GM21723 (cell line): ENCODE results near the gene CTDSPL.

Experiments
- ATAC-seq: cut with Tn5 transposase; IDR thresholded peaks from one replicate; pipeline ENCODE4 v1.9.1; 2021; ENCODE audit warnings: mild to moderate bottlenecking, moderate library complexity; ENCODE audit not compliant: unreplicated experiment

CTDSPL gene

GRCh38 chr3:37910671-37911400, 49.2 kb downstream of the CTDSPL start:
- no peak for ATAC-seq

- ATAC-seq, result no peak
Measured at GRCh38 chr3:37912052-37912733, 50.5 kb downstream of the CTDSPL start.

- no peak for ATAC-seq
Measured at GRCh38 chr3:37913522-37913921, 51.8 kb downstream of the CTDSPL start.

- no peak for ATAC-seq
Measured at GRCh38 chr3:37916685-37917084, 55.0 kb downstream of the CTDSPL start.

- ATAC-seq, result no peak
Measured at GRCh38 chr3:37918627-37919026, 56.9 kb downstream of the CTDSPL start.

- no peak for ATAC-seq
Measured at GRCh38 chr3:37920156-37920699, 58.5 kb downstream of the CTDSPL start.

GRCh38 chr3:37921025-37921424, 59.3 kb downstream of the CTDSPL start:
- ATAC-seq, result no peak

GRCh38 chr3:37922721-37923568, 61.3 kb downstream of the CTDSPL start:
- no peak for ATAC-seq

- ATAC-seq, result no peak
Measured at GRCh38 chr3:37923569-37924040, 61.9 kb downstream of the CTDSPL start.

- ATAC-seq, result no peak
Measured at GRCh38 chr3:37924453-37924852, 62.8 kb downstream of the CTDSPL start.

- no peak for ATAC-seq
Measured at GRCh38 chr3:37925157-37925556, 63.5 kb downstream of the CTDSPL start.

- ATAC-seq, result no peak
Measured at GRCh38 chr3:37926611-37927010, 64.9 kb downstream of the CTDSPL start.

- no peak for ATAC-seq
Measured at GRCh38 chr3:37930495-37930894, 68.8 kb downstream of the CTDSPL start.

- ATAC-seq, result no peak
Measured at GRCh38 chr3:37932505-37932904, 70.8 kb downstream of the CTDSPL start.

- ATAC-seq, result no peak
Measured at GRCh38 chr3:37934631-37935289, 73.1 kb downstream of the CTDSPL start.

GRCh38 chr3:37935290-37935668, 73.6 kb downstream of the CTDSPL start:
- no peak for ATAC-seq

- ATAC-seq, result no peak
Measured at GRCh38 chr3:37935756-37936666, 74.3 kb downstream of the CTDSPL start.

- no peak for ATAC-seq
Measured at GRCh38 chr3:37937156-37937555, 75.5 kb downstream of the CTDSPL start.

- no peak for ATAC-seq
Measured at GRCh38 chr3:37938011-37938410, 76.3 kb downstream of the CTDSPL start.
